ENCODE data around the gene CCNQ.

Gene CCNQ

GRCh38 chrX:153598541-153599191 lies at the start of gene CCNQ:
Gene CCNQ, minus strand, starts transcription at chrX:153599139. Its CDS starts 66 bp downstream, at chrX:153599073.
- H3K27ac ChIP-seq: peak within 1 kb of the TSS; percentile 71
- TF ChIP-seq CTCF (conservative IDR thresholded peaks at IDR 0.05): no peak

GRCh38 chrX:153647461-153648357 lies 48.8 kb upstream of the CCNQ start:
- TF ChIP-seq CTCF (conservative IDR thresholded peaks at IDR 0.05): no peak
- no peak overlapping the region; the same call in 1 of the 2 replicates for H3K27ac ChIP-seq

GRCh38 chrX:153646620-153647373 lies 47.9 kb upstream of the CCNQ start, which contains the start of gene DUSP9:
Gene DUSP9, plus strand, starts transcription at chrX:153647203. Its CDS starts 751 bp downstream, at chrX:153647954.
- H3K27ac ChIP-seq: no peak within 1 kb of the TSS; the same call in 1 of the 2 replicates
- no peak for TF ChIP-seq CTCF (conservative IDR thresholded peaks at IDR 0.05)

- no peak overlapping the region for H3K27ac ChIP-seq
- TF ChIP-seq CTCF (conservative IDR thresholded peaks at IDR 0.05): no peak
Observed at GRCh38 chrX:153645921-153646488, 47.1 kb upstream of the CCNQ start.

GRCh38 chrX:153645151-153645550 lies 46.2 kb upstream of the CCNQ start:
- H3K27ac ChIP-seq: no peak overlapping the region
- TF ChIP-seq CTCF (conservative IDR thresholded peaks at IDR 0.05): no peak

GRCh38 chrX:153644356-153645125 lies 45.6 kb upstream of the CCNQ start:
- 0 out of 2 replicates have a peak, but pooled peaks have one; percentile 0 for TF ChIP-seq CTCF (conservative IDR thresholded peaks at IDR 0.05)
- no peak overlapping the region for H3K27ac ChIP-seq
